ENCODE results near the gene MAGI1.

The MAGI1 gene

GRCh38 chr3:65712140-65712539, 326.6 kb downstream of the MAGI1 start:
- DNase-seq (ENCODE audit: low spot score), result no peak

GRCh38 chr3:65706776-65707568, 331.7 kb downstream of the MAGI1 start:
- no peak for DNase-seq (ENCODE audit: low spot score)

- DNase-seq (ENCODE audit: low spot score), result no peak
These were observed 332.4 kb downstream of the MAGI1 start for GRCh38 chr3:65706301-65706700.

GRCh38 chr3:65703820-65704219, 334.9 kb downstream of the MAGI1 start:
- DNase-seq (ENCODE audit: low spot score), result no peak

- DNase-seq (ENCODE audit: low spot score), result no peak
These were observed 335.7 kb downstream of the MAGI1 start for GRCh38 chr3:65703026-65703425.

GRCh38 chr3:65702202-65702601, 336.5 kb downstream of the MAGI1 start:
- DNase-seq (ENCODE audit: low spot score), result no peak

- DNase-seq (ENCODE audit: low spot score), result no peak
These were observed 337.2 kb downstream of the MAGI1 start for GRCh38 chr3:65701516-65701915.

- no peak for DNase-seq (ENCODE audit: low spot score)
These were observed 349.3 kb downstream of the MAGI1 start for GRCh38 chr3:65689436-65689835.

GRCh38 chr3:65687741-65688140, 351.0 kb downstream of the MAGI1 start:
- no peak for DNase-seq (ENCODE audit: low spot score)

GRCh38 chr3:65685621-65686235, 353.0 kb downstream of the MAGI1 start:
- DNase-seq (ENCODE audit: low spot score), result no peak

GRCh38 chr3:65678516-65678915, 360.2 kb downstream of the MAGI1 start:
- peak; percentile 28 for DNase-seq (ENCODE audit: low spot score)

GRCh38 chr3:65677486-65678010, 361.2 kb downstream of the MAGI1 start:
- DNase-seq (ENCODE audit: low spot score), result peak; percentile 76

- DNase-seq (ENCODE audit: low spot score), result no peak
These were observed 362.1 kb downstream of the MAGI1 start for GRCh38 chr3:65676580-65676979.

- DNase-seq (ENCODE audit: low spot score), result no peak
These were observed 363.7 kb downstream of the MAGI1 start for GRCh38 chr3:65675011-65675410.

- DNase-seq (ENCODE audit: low spot score), result no peak
These were observed 364.5 kb downstream of the MAGI1 start for GRCh38 chr3:65674226-65674625.

- peak; percentile 61 for DNase-seq (ENCODE audit: low spot score)
These were observed 365.6 kb downstream of the MAGI1 start for GRCh38 chr3:65672871-65673815.

- DNase-seq (ENCODE audit: low spot score), result no peak
These were observed 366.7 kb downstream of the MAGI1 start for GRCh38 chr3:65672061-65672460.

GRCh38 chr3:65671004-65671403, 367.7 kb downstream of the MAGI1 start:
- no peak for DNase-seq (ENCODE audit: low spot score)

- DNase-seq (ENCODE audit: low spot score), result no peak
These were observed 369.4 kb downstream of the MAGI1 start for GRCh38 chr3:65669163-65669875.

- no peak for DNase-seq (ENCODE audit: low spot score)
These were observed 370.8 kb downstream of the MAGI1 start for GRCh38 chr3:65667963-65668362.

- peak; percentile 67 for DNase-seq (ENCODE audit: low spot score)
These were observed 372.1 kb downstream of the MAGI1 start for GRCh38 chr3:65666448-65667091.

Data from kidney tubule cell (primary cell).